SU-DHL-6 (cell line): Measurements from ENCODE around the gene ILF2.
A peak's percentile ranks its signal among the peaks of the same experiment; 100 is the strongest.
"Not testable (repeated sequence)": the region's sequence is repeated elsewhere in the genome, so short reads cannot be mapped to it uniquely, and the experiment has no call there.

Experiments used
- H2AFZ ChIP-seq: fragments of 200-600 bp; sonication (generic); 2 replicates; pipeline ENCODE4 v1.6.1; 2014; ENCODE audit warnings: low read depth, mild to moderate bottlenecking, moderate library complexity, mixed read lengths, antibody characterized with exemption, low read length; ENCODE audit not compliant: severe bottlenecking
- H3F3A ChIP-seq: fragments of 200-600 bp; shearing (Covaris generic); 2 replicates; pipeline ENCODE4 v1.6.0; 2016; ENCODE audit warnings: antibody characterized with exemption, mild to moderate bottlenecking; ENCODE audit not compliant: insufficient read depth
- H3K27ac ChIP-seq: fragments of 200-600 bp; sonication (generic); 2 replicates; pipeline ENCODE4 v1.5.1; 2016; ENCODE audit warnings: low read depth, mild to moderate bottlenecking, low read length, moderate library complexity, mixed read lengths
- H3K27me3 ChIP-seq: fragments of 200-600 bp; sonication (generic), shearing (Covaris generic); 2 replicates; pipeline ENCODE4 v1.6.0; 2014; ENCODE audit warnings: mild to moderate bottlenecking, low read length
- H3K36me3 ChIP-seq: fragments of 200-600 bp; sonication (generic); 2 replicates; pipeline ENCODE4 v1.6.1; 2014; ENCODE audit warnings: mild to moderate bottlenecking, low read length, mixed read lengths
- H3K4me2 ChIP-seq: fragments of 300-600, 200-600 bp; shearing (Covaris generic), sonication (generic); 2 replicates; pipeline ENCODE4 v1.6.0; 2014; ENCODE audit warnings: low read length, low read depth, mild to moderate bottlenecking; ENCODE audit not compliant: poor library complexity, severe bottlenecking
- H3K4me3 ChIP-seq: fragments of 200-600 bp; sonication (generic); 2 replicates; pipeline ENCODE4 v1.5.1; 2014; ENCODE audit warnings: antibody characterized with exemption, low read length, mild to moderate bottlenecking, mixed read lengths; ENCODE audit not compliant: insufficient read depth, poor library complexity, severe bottlenecking
- H3K79me2 ChIP-seq: fragments of 200-600 bp; sonication (generic); 2 replicates; pipeline ENCODE4 v1.6.1; 2014; ENCODE audit warnings: mild to moderate bottlenecking, low read length, moderate library complexity; ENCODE audit not compliant: insufficient read depth
- H3K9ac ChIP-seq: fragments of 200-600 bp; sonication (generic); 2 replicates; pipeline ENCODE4 v1.7.0; 2014; ENCODE audit warnings: mild to moderate bottlenecking, low read length
- H3K9me2 ChIP-seq: fragments of 200-600 bp; sonication (generic); replicated peaks from 2 replicates; pipeline ENCODE4 v1.6.1; 2014; ENCODE audit warnings: low read length; ENCODE audit not compliant: insufficient read depth
- H3K9me3 ChIP-seq: fragments of 200-600 bp; sonication (generic); 2 replicates; pipeline ENCODE4 v1.6.1; 2014; ENCODE audit warnings: low read length, mixed read lengths; ENCODE audit not compliant: insufficient read depth
- H4K20me1 ChIP-seq: fragments of 200-600 bp; sonication (generic); 2 replicates; pipeline ENCODE4 v1.6.1; 2014; ENCODE audit warnings: low read depth, mild to moderate bottlenecking, antibody characterized with exemption, low read length, moderate library complexity, mixed read lengths
- EZH2phosphoT487 ChIP-seq: fragments of 200-600 bp; sonication (generic), shearing (Covaris generic); conservative IDR thresholded peaks from 2 replicates; pipeline ENCODE4 v1.6.1; 2018; ENCODE audit warnings: mild to moderate bottlenecking, antibody characterized with exemption, low read length, moderate library complexity, mixed read lengths
- TF ChIP-seq, protein P1 (sequence below): fragments of 200-600 bp; sonication (generic); IDR thresholded peaks from one replicate; pipeline ENCODE4 v1.5.1; 2017; ENCODE audit warnings: antibody characterized with exemption, mild to moderate bottlenecking, low read length, moderate library complexity; ENCODE audit not compliant: insufficient read depth, poor library complexity, severe bottlenecking

ILF2 gene

GRCh38 chr1:153673511-153673910 lies 2.7 kb upstream of the ILF2 start:
- TF ChIP-seq, protein P1, sequence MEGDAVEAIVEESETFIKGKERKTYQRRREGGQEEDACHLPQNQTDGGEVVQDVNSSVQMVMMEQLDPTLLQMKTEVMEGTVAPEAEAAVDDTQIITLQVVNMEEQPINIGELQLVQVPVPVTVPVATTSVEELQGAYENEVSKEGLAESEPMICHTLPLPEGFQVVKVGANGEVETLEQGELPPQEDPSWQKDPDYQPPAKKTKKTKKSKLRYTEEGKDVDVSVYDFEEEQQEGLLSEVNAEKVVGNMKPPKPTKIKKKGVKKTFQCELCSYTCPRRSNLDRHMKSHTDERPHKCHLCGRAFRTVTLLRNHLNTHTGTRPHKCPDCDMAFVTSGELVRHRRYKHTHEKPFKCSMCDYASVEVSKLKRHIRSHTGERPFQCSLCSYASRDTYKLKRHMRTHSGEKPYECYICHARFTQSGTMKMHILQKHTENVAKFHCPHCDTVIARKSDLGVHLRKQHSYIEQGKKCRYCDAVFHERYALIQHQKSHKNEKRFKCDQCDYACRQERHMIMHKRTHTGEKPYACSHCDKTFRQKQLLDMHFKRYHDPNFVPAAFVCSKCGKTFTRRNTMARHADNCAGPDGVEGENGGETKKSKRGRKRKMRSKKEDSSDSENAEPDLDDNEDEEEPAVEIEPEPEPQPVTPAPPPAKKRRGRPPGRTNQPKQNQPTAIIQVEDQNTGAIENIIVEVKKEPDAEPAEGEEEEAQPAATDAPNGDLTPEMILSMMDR = no peak
- TF ChIP-seq EZH2phosphoT487 = no peak
- Histone ChIP-seq H3K79me2 (peaks cover 23% of the 10 kb centered on the region), H3K4me2 (no peak overlapping the region), H3K27ac (no peak overlapping the region), H3K36me3 (peaks cover 4% of the 10 kb centered on the region), H3K4me3 (no peak overlapping the region), H3K9me3 (no peaks in the 10 kb centered on the region), H4K20me1 (no peaks in the 10 kb centered on the region), H3K9me2 (no peaks in the 10 kb centered on the region), H2AFZ (no peak overlapping the region), H3K9ac (no peak overlapping the region), H3K27me3 (no peaks in the 10 kb centered on the region), H3F3A (0 out of 2 replicates have a peak, but pooled peaks cover 4% of the 10 kb centered on the region)

DNA sequence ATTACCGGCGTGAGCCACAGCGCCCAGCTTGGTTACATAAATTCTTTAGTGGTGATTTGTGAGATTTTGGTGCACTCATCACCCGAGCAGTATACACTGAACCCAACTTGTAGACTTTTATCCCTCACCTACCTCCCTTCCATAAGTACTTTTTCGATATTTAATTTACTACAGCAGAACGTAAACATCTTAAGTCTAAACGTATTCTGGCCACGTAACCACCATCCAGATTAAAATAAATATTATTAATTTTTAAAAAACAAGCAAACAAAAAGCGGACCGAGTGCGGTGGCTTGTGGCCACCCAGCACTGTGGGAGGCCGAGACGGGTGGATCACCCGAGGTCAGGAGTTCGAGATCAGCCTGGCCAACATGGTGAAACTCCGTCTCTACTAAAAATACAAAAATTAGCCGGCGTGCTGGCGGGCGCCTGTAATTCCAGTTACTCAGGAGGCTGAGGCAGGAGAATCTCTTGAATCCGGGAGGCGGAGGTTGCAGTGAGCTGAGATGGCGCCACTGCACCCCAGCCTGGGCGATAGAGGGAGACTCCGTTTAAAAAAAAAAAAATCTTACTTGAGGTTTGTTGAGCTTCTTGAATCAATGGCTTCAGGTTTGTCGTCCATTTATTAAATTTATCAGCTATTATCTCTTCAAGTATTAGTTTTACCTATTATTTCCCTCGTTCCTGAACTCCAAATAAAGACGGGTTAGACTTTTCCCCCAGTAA lies 998 bp upstream of the ILF2 start:
- H3K9me2 ChIP-seq, H3K27me3 ChIP-seq, H3K9me3 ChIP-seq, H4K20me1 ChIP-seq, H3F3A ChIP-seq: not testable (repeated sequence)
- H3K27ac ChIP-seq = peak overlapping the region; percentile 23
- peak overlapping the region; percentile 55 for H3K4me3 ChIP-seq
- H3K9ac ChIP-seq = peak overlapping the region; percentile 55
- H2AFZ ChIP-seq = peak overlapping the region; percentile 93
- H3K36me3 ChIP-seq = peaks cover 15% of the 10 kb centered on the region
- H3K4me2 ChIP-seq = peak overlapping the region; percentile 75
- peaks cover 32% of the 10 kb centered on the region for H3K79me2 ChIP-seq

GRCh38 chr1:153670257-153670858 lies 435 bp downstream of the ILF2 start:
- Histone ChIP-seq H4K20me1 (no peaks in the 10 kb centered on the region), H3K79me2 (peaks cover 32% of the 10 kb centered on the region), H3K9me3 (no peaks in the 10 kb centered on the region), H3K36me3 (peaks cover 19% of the 10 kb centered on the region), H3K4me2 (peak overlapping the region; percentile 64), H3K9me2 (no peaks in the 10 kb centered on the region), H3F3A (peaks cover 7% of the 10 kb centered on the region; the same call in 1 of the 2 replicates), H3K4me3 (peak overlapping the region; percentile 84), H2AFZ (no peak overlapping the region), H3K27me3 (no peaks in the 10 kb centered on the region), H3K27ac (peak overlapping the region; percentile 48), H3K9ac (peak overlapping the region; percentile 86)
- TF ChIP-seq, protein P1 = no peak
- TF ChIP-seq EZH2phosphoT487 = no peak

DNA sequence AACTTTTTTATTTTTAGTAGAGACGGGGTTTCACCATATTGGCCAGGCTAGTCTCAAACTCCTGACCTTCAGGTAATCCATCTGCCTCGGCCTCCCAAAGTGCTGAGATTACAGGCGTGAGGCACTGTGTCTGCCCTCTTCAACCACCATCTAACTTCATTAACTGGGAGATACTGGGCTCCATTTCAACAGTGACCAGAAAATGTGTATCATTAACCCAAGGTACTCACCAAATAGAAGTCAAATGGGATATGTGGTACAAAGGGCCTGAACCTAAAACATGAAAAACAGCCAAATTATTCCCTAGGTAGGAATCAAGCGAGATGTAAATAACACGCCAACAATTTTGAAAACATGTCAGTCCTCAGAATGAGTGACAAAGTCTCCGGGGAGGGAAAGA lies 1.2 kb downstream of the ILF2 start:
- Histone ChIP-seq H3K9me2 (no peaks in the 10 kb centered on the region), H3K79me2 (peaks cover 32% of the 10 kb centered on the region), H3F3A (peaks cover 8% of the 10 kb centered on the region; the same call in 1 of the 2 replicates), H2AFZ (no peak overlapping the region), H3K4me3 (peak overlapping the region; percentile 84), H3K9ac (peak overlapping the region; percentile 86), H3K9me3 (no peaks in the 10 kb centered on the region), H3K27me3 (no peaks in the 10 kb centered on the region), H3K27ac (no peak overlapping the region), H3K36me3 (peaks cover 25% of the 10 kb centered on the region), H4K20me1 (no peaks in the 10 kb centered on the region), H3K4me2 (peak overlapping the region; percentile 64)
- TF ChIP-seq, protein P1 = no peak
- TF ChIP-seq EZH2phosphoT487 = no peak

DNA sequence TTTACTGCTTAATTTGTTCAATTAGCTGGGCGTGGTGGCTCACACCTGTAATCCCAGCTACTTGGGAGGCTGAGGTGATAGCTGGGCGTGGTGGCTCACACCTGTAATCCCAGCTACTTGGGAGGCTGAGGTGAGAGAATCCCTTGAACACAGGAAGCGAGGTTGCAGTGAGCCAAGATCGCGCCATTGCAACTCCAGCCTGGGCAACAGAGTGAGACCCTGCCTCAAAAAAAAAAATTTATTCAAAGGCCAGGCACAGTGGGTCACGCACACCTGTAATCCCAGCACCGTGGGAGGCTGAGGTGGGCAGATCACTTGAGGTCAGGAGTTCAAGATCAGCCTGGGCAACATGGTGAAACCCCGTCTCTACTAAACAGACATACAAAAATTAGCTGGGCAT lies 2.1 kb downstream of the ILF2 start:
- not testable (repeated sequence) for H3K4me2 ChIP-seq, H3K27me3 ChIP-seq, H2AFZ ChIP-seq, H3K9me3 ChIP-seq, H3K27ac ChIP-seq, H4K20me1 ChIP-seq, H3K9ac ChIP-seq, H3K9me2 ChIP-seq, H3K4me3 ChIP-seq
- H3K36me3 ChIP-seq = peaks cover 30% of the 10 kb centered on the region
- peaks cover 32% of the 10 kb centered on the region for H3K79me2 ChIP-seq
- H3F3A ChIP-seq = peaks cover 14% of the 10 kb centered on the region
